Thyroid gland (tissue), 4 donors: Measurements from ENCODE around the gene DNAAF5.

Experiments used
- CTCF ChIP-seq, 6 experiments: fragments of 200-600 bp in 3 of 6; fragments of 450-650 bp in 3 of 6; sonication (generic) in 3 of 6; IDR thresholded peaks; one replicate each; pipeline ENCODE4 v1.5.1; 2016 to 2019; ENCODE audit warnings: antibody characterized with exemption in 6 of 6, mild to moderate bottlenecking in 2 of 6, inconsistent platforms in 1 of 6, moderate library complexity in 1 of 6
- POLR2A ChIP-seq, 2 donors: fragments of 450-650 bp; IDR thresholded peaks; one replicate each; pipeline ENCODE4 v1.6.1; 2017; ENCODE audit warnings: antibody characterized with exemption in 2 of 2, mild to moderate bottlenecking in 2 of 2, moderate library complexity in 1 of 2

GRCh38 chr7:676972-677385 is 49.5 kb upstream of the DNAAF5 start:
- TF ChIP-seq CTCF (IDR thresholded peaks at IDR 0.05) (no peak), POLR2A (IDR thresholded peaks at IDR 0.05) (no peak)
